ENCODE data around the gene ACP3.

DNA sequence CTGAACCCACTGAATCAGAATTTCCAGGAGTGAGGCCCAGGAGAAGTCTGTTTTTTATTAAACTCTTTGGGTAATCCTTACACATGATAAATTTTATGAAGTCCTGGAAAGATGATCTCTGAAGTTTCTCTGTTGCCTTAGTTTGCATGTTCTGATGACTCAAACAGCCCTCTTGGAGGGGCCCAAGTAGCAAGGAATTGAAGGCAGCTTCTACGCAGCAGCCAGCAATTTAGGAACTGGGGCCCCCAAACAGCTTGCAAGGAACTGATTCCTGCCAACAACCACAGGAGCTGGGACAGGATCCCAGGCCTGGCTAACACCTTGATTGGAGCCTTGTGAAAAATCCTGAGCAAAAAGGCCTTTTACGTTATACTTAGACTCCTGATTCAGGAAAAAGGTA, 5.4 kb upstream of the ACP3 start:
- no peak for TF ChIP-seq POLR2AphosphoS5 (IDR thresholded peaks at IDR 0.05)
- TF ChIP-seq, protein P1, sequence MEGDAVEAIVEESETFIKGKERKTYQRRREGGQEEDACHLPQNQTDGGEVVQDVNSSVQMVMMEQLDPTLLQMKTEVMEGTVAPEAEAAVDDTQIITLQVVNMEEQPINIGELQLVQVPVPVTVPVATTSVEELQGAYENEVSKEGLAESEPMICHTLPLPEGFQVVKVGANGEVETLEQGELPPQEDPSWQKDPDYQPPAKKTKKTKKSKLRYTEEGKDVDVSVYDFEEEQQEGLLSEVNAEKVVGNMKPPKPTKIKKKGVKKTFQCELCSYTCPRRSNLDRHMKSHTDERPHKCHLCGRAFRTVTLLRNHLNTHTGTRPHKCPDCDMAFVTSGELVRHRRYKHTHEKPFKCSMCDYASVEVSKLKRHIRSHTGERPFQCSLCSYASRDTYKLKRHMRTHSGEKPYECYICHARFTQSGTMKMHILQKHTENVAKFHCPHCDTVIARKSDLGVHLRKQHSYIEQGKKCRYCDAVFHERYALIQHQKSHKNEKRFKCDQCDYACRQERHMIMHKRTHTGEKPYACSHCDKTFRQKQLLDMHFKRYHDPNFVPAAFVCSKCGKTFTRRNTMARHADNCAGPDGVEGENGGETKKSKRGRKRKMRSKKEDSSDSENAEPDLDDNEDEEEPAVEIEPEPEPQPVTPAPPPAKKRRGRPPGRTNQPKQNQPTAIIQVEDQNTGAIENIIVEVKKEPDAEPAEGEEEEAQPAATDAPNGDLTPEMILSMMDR (IDR thresholded peaks at IDR 0.05), result no peak
